Common myeloid progenitor, CD34-positive (primary cell): ENCODE data around the gene THEMIS2.
"Not testable (repeated sequence)": the region's sequence is repeated elsewhere in the genome, so short reads cannot be mapped to it uniquely, and the experiment has no call there.

Source experiments
- CTCF ChIA-PET: fragments of 350-600 bp; sonication (Branson Sonifier 250); formaldehyde crosslinking; loops from one replicate; lab custom pipeline; 2021; ENCODE audit warnings: antibody characterized with exemption; lab: Charles Lee
- POLR2A ChIA-PET: fragments of 350-600 bp; sonication (Branson Sonifier 250); formaldehyde crosslinking; loops from one replicate; lab custom pipeline; 2021; ENCODE audit warnings: antibody characterized with exemption; lab: Charles Lee
- DNase-seq, 3 donors: peaks; one replicate each; pipeline versions ENCODE4 v3.0.0 to v3.0.0-alpha.2; 2013
- H3K27ac ChIP-seq, 2 experiments: 1 replicate in 1 of 2; 2 replicates in 1 of 2; pipeline ENCODE4 v1.7.0; 2013; ENCODE audit warnings: inconsistent platforms in 2 of 2, low read length in 2 of 2, mild to moderate bottlenecking in 2 of 2, low read depth in 1 of 2, moderate library complexity in 1 of 2; ENCODE audit not compliant: severe bottlenecking in 2 of 2, insufficient read depth in 1 of 2, poor library complexity in 1 of 2
- H3K27me3 ChIP-seq, 5 experiments: replicated peaks in 2 of 5; 1 replicate in 3 of 5; 2 replicates in 2 of 5; pipeline versions ENCODE4 v1.6.1 to v1.7.0; 2013; ENCODE audit warnings: low read length in 4 of 5, mild to moderate bottlenecking in 2 of 5, moderate library complexity in 2 of 5, inconsistent platforms in 1 of 5; ENCODE audit not compliant: insufficient read depth in 5 of 5, control insufficient read depth in 4 of 5
- H3K36me3 ChIP-seq, 4 experiments: 1 replicate in 2 of 4; 2 replicates in 2 of 4; pipeline versions ENCODE4 v1.6.1 to v1.7.0; 2013; ENCODE audit warnings: low read length in 3 of 4, control low read depth in 1 of 4, mild to moderate bottlenecking in 1 of 4; ENCODE audit not compliant: control insufficient read depth in 4 of 4, insufficient read depth in 4 of 4
- H3K4me1 ChIP-seq, 4 experiments: 1 replicate in 3 of 4; 2 replicates in 1 of 4; pipeline versions ENCODE4 v1.6.1 to v1.7.1; 2013; ENCODE audit warnings: low read length in 3 of 4, mild to moderate bottlenecking in 3 of 4, control low read depth in 1 of 4, inconsistent platforms in 1 of 4, moderate library complexity in 1 of 4; ENCODE audit not compliant: control insufficient read depth in 4 of 4, insufficient read depth in 4 of 4; ENCODE audit errors: control extremely low read depth in 1 of 4
- H3K4me3 ChIP-seq, 7 experiments: 1 replicate in 4 of 7; 2 replicates in 3 of 7; pipeline versions ENCODE4 v1.5.1 to v1.7.0; 2013; ENCODE audit warnings: mild to moderate bottlenecking in 7 of 7, low read length in 6 of 7, moderate library complexity in 6 of 7, inconsistent platforms in 2 of 7, low read depth in 2 of 7, control low read depth in 1 of 7; ENCODE audit not compliant: insufficient read depth in 4 of 7, control insufficient read depth in 1 of 7; ENCODE audit errors: extremely low read depth in 1 of 7
- H3K9me3 ChIP-seq, 5 experiments: 1 replicate in 4 of 5; 2 replicates in 1 of 5; pipeline versions ENCODE4 v1.6.1 to v1.7.1; 2013; ENCODE audit warnings: low read length in 4 of 5, mild to moderate bottlenecking in 2 of 5, inconsistent platforms in 1 of 5, low read depth in 1 of 5, moderate library complexity in 1 of 5; ENCODE audit not compliant: control insufficient read depth in 4 of 5, insufficient read depth in 2 of 5; ENCODE audit errors: control extremely low read depth in 1 of 5
- WGBS: methylation state at CpG from one replicate; pipeline ENCODE4 v1.1.5; 2013; ENCODE audit not compliant: insufficient coverage; 5-methylcytosine and 5-hydroxymethylcytosine counted together

Gene THEMIS2

GRCh38 chr1:27869719-27870085 is 2.6 kb upstream of the THEMIS2 start:
- H3K27me3 ChIP-seq, result no peaks in the 10 kb centered on the region
- POLR2A ChIA-PET, result interaction anchor here (0.7 kb wide), 1 partner anchor 10 kb away, joined by 3 read pairs; no protein-coding TSS in a partner anchor
- WGBS, result 100% methylated on average over 1 of the region's 1 CpG
- peak overlapping the region in 1 of 2 experiments; percentile 76 for H3K27ac ChIP-seq
- H3K36me3 ChIP-seq, result no peaks in the 10 kb centered on the region
- CTCF ChIA-PET, result interaction anchor here (0.7 to 2.2 kb wide), 4 partner anchors 13 to 86 kb away, joined by 3 to 10 read pairs (median 4); no protein-coding TSS in a partner anchor
- H3K9me3 ChIP-seq, result no peaks in the 10 kb centered on the region
- H3K4me1 ChIP-seq, result peaks cover 4 to 67% (median 49%) of the 10 kb centered on the region in 4 experiments
- peak overlapping the region in 5 of 7 experiments; percentile 8 to 48 (median 42) for H3K4me3 ChIP-seq
- DNase-seq, result no peak

GRCh38 chr1:27871076-27871475 is 1.3 kb upstream of the THEMIS2 start:
- CTCF ChIA-PET, result interaction anchor here (1.9 to 2.2 kb wide), 2 partner anchors 14 to 85 kb away, joined by 4 to 10 read pairs; no protein-coding TSS in a partner anchor
- DNase-seq, H3K4me3 ChIP-seq, H3K27me3 ChIP-seq, H3K27ac ChIP-seq, H3K36me3 ChIP-seq, H3K9me3 ChIP-seq, POLR2A ChIA-PET: not testable (repeated sequence)
- H3K4me1 ChIP-seq, result peaks cover 5 to 76% (median 61%) of the 10 kb centered on the region in 4 experiments
- 100% methylated on average over 3 of the region's 7 CpGs for WGBS

GRCh38 chr1:27872802-27873551 is 633 bp downstream of the THEMIS2 start:
- Histone ChIP-seq H3K36me3 (peaks cover 0 to 14% (median 9%) of the 10 kb centered on the region in 4 experiments), H3K27ac (peak overlapping the region; percentile 58 to 76), H3K27me3 (no peaks in the 10 kb centered on the region), H3K4me3 (peak overlapping the region; percentile 63 to 96 (median 91)), H3K4me1 (peaks cover 5 to 69% (median 64%) of the 10 kb centered on the region in 4 experiments), H3K9me3 (no peaks in the 10 kb centered on the region)
- ChIA-PET POLR2A (interaction anchor here (1.2 to 2.6 kb wide), 3 partner anchors 9 to 18 kb away, joined by 5 to 16 read pairs (median 8); no protein-coding TSS in a partner anchor), CTCF (interaction anchor here (0.8 to 1.3 kb wide), 2 partner anchors 18 to 27 kb away, joined by 3 to 5 read pairs; no protein-coding TSS in a partner anchor)
- 1% methylated on average over 38 of the region's 38 CpGs for WGBS
- DNase-seq, result peak in 1 of 3 donors; percentile 54

GRCh38 chr1:27873671-27874384 is 1.5 kb downstream of the THEMIS2 start:
- no peaks in the 10 kb centered on the region for H3K9me3 ChIP-seq
- H3K36me3 ChIP-seq, result peaks cover 0 to 23% (median 12%) of the 10 kb centered on the region in 4 experiments
- peak overlapping the region in 6 of 7 experiments; percentile 78 to 96 (median 92) for H3K4me3 ChIP-seq
- H3K27ac ChIP-seq, result peak overlapping the region; percentile 58 to 76
- peak; percentile 82 to 98 (median 97) for DNase-seq
- H3K27me3 ChIP-seq, result no peaks in the 10 kb centered on the region
- POLR2A ChIA-PET, result interaction anchor here (2.6 kb wide), 1 partner anchor 17 kb away, joined by 16 read pairs; no protein-coding TSS in a partner anchor
- 31% methylated on average over 8 of the region's 16 CpGs for WGBS
- CTCF ChIA-PET, result interaction anchor here (1.3 to 1.8 kb wide), 2 partner anchors 17 to 18 kb away, joined by 5 read pairs; no protein-coding TSS in a partner anchor
- peaks cover 5 to 63% (median 56%) of the 10 kb centered on the region in 4 experiments for H3K4me1 ChIP-seq

GRCh38 chr1:27876341-27877114 is 4.2 kb downstream of the THEMIS2 start:
- no peak for DNase-seq
- peak overlapping the region in 2 of 7 experiments; percentile 17 to 22 for H3K4me3 ChIP-seq
- H3K9me3 ChIP-seq, result no peaks in the 10 kb centered on the region
- 95% methylated on average over 16 of the region's 18 CpGs for WGBS
- peaks cover 5 to 50% (median 41%) of the 10 kb centered on the region in 4 experiments for H3K4me1 ChIP-seq
- ChIA-PET CTCF (interaction anchor here (1.0 to 1.2 kb wide), 2 partner anchors 19 to 54 kb away, joined by 3 read pairs; no protein-coding TSS in a partner anchor), POLR2A (interaction anchor here (1.0 kb wide), 1 partner anchor 18 kb away, joined by 3 read pairs; no protein-coding TSS in a partner anchor)
- peak overlapping the region; percentile 11 to 61 for H3K27ac ChIP-seq
- no peaks in the 10 kb centered on the region for H3K27me3 ChIP-seq
- H3K36me3 ChIP-seq, result peaks cover 2 to 42% (median 25%) of the 10 kb centered on the region in 4 experiments

- DNase-seq, result no peak
- Histone ChIP-seq H3K9me3 (no peaks in the 10 kb centered on the region), H3K27ac (no peak overlapping the region), H3K4me1 (peaks cover 5 to 47% (median 39%) of the 10 kb centered on the region in 4 experiments), H3K4me3 (no peak overlapping the region), H3K27me3 (no peaks in the 10 kb centered on the region), H3K36me3 (peaks cover 2 to 47% (median 30%) of the 10 kb centered on the region in 4 experiments)
- 100% methylated on average over 1 of the region's 2 CpGs for WGBS
- ChIA-PET POLR2A (interaction anchor here (1.0 kb wide), 1 partner anchor 17 kb away, joined by 3 read pairs; no protein-coding TSS in a partner anchor), CTCF (interaction anchor here (1.0 to 1.2 kb wide), 2 partner anchors 19 to 53 kb away, joined by 3 read pairs; no protein-coding TSS in a partner anchor)
Measured at GRCh38 chr1:27877115-27877416, 4.7 kb downstream of the THEMIS2 start.
